CD4-positive, alpha-beta T cell (primary cell): ENCODE results near the gene MCC. TPM values are rescaled to one million over a fixed set of nuclear protein-coding genes. Genes with fewer than 3 reads are reported as not detected.

Source experiments
- ATAC-seq: fragments of 200-7000 bp; cut with Tn5 transposase; one replicate; pipeline ENCODE4 v1.10.0; 2022; ENCODE audit warnings: mild to moderate bottlenecking; ENCODE audit not compliant: poor library complexity
- CTCF ChIA-PET: fragments of 350-600 bp; sonication (Branson Sonifier 250); formaldehyde crosslinking; loops from one replicate; lab custom pipeline; 2021; ENCODE audit warnings: antibody characterized with exemption, inconsistent platforms; lab: Charles Lee
- POLR2A ChIA-PET: fragments of 350-600 bp; sonication (Branson Sonifier 250); formaldehyde crosslinking; loops from one replicate; lab custom pipeline; 2021; ENCODE audit warnings: antibody characterized with exemption, inconsistent platforms; lab: Charles Lee
- DNase-seq, 14 experiments: peaks; one replicate each; pipeline ENCODE4 v3.0.0-alpha.2; 2013 to 2020; ENCODE audit warnings: mixed read lengths in 2 of 14
- H3K27ac ChIP-seq, 2 donors: one replicate each; pipeline versions ENCODE4 v1.5.1 to v1.7.0; 2013; ENCODE audit warnings: low read length in 2 of 2, low read depth in 1 of 2, mild to moderate bottlenecking in 1 of 2
- H3K27me3 ChIP-seq, 2 experiments: 1 replicate in 1 of 2; 2 replicates in 1 of 2; pipeline versions ENCODE4 v1.6.1 to v1.7.0; 2013; ENCODE audit warnings: low read length in 2 of 2, control low read depth in 1 of 2, mild to moderate bottlenecking in 1 of 2, moderate library complexity in 1 of 2; ENCODE audit not compliant: insufficient read depth in 2 of 2, control insufficient read depth in 1 of 2
- H3K36me3 ChIP-seq: one replicate; pipeline ENCODE4 v1.6.1; 2013; ENCODE audit warnings: low read length, control low read depth; ENCODE audit not compliant: insufficient read depth
- H3K4me1 ChIP-seq: one replicate; pipeline ENCODE4 v1.6.1; 2013; ENCODE audit warnings: low read length, control low read depth; ENCODE audit not compliant: insufficient read depth
- H3K4me3 ChIP-seq: one replicate; pipeline ENCODE4 v1.5.1; 2013; ENCODE audit warnings: mild to moderate bottlenecking, low read length, moderate library complexity
- H3K9me3 ChIP-seq, 2 experiments: 1 replicate in 1 of 2; 2 replicates in 1 of 2; pipeline versions ENCODE4 v1.6.1 to v1.7.0; 2013; ENCODE audit warnings: low read length in 2 of 2, mild to moderate bottlenecking in 2 of 2, control low read depth in 1 of 2, moderate library complexity in 1 of 2; ENCODE audit not compliant: control insufficient read depth in 1 of 2, insufficient read depth in 1 of 2
- H3K27ac Mint-ChIP-seq: one replicate; pipeline ENCODE4 v1.8.0; 2020; ENCODE audit warnings: mixed read lengths
- H3K27me3 Mint-ChIP-seq: one replicate; pipeline ENCODE4 v1.8.0; 2021; ENCODE audit warnings: mixed read lengths
- H3K36me3 Mint-ChIP-seq: one replicate; pipeline ENCODE4 v1.8.0; 2021; ENCODE audit warnings: low read depth, mixed read lengths
- H3K4me1 Mint-ChIP-seq: one replicate; pipeline ENCODE4 v1.8.0; 2021; ENCODE audit warnings: low read depth, mixed read lengths
- H3K4me3 Mint-ChIP-seq: one replicate; pipeline ENCODE4 v1.8.0; 2020; ENCODE audit warnings: mild to moderate bottlenecking, mixed read lengths
- H3K9me3 Mint-ChIP-seq: one replicate; pipeline ENCODE4 v1.8.0; 2020; ENCODE audit warnings: mixed read lengths
- CTCF ChIP-seq: fragments of 200-600 bp; IDR thresholded peaks from one replicate; pipeline ENCODE4 v1.8.0; 2022; ENCODE audit warnings: antibody characterized with exemption, mild to moderate bottlenecking
- intact Hi-C, 2 experiments: fragments of 100-400 bp; cut with DNase I in 1 of 2; cut with micrococcal nuclease in 1 of 2; formaldehyde crosslinking; loops; one replicate each; pipeline versions ENCODE4 v1.15.1 to v1.9.0; 2023 to 2025; cut with DNase I, micrococcal nuclease
- total RNA-seq, 174 experiments: library from RNA in 2 of 174; stranded (reverse) in 2 of 174; gene quantifications; one replicate each; pipeline ENCODE4 v1.2.3 and lab custom pipeline; 2021 to 2026

MCC gene
- total RNA-seq, 2 experiments from 2014 or later = 3.2 to 3.3 TPM

GRCh38 chr5:113070901-113071300 lies 417.4 kb downstream of the MCC start:
- Histone ChIP-seq H3K4me3 (no peak overlapping the region), H3K9me3 (peaks cover 0 to 8% of the 10 kb centered on the region in 2 experiments), H3K27me3 (no peaks in the 10 kb centered on the region), H3K4me1 (peaks cover 30% of the 10 kb centered on the region), H3K27ac (no peak overlapping the region), H3K36me3 (no peaks in the 10 kb centered on the region)
- ChIA-PET POLR2A (interaction anchor here (1.0 kb wide), 1 partner anchor 47 kb away, joined by 4 read pairs; no protein-coding TSS in a partner anchor), CTCF (interaction anchor here (1.1 kb wide), 1 partner anchor 75 kb away, joined by 3 read pairs; no protein-coding TSS in a partner anchor)
- H3K36me3 Mint-ChIP-seq = peaks cover 4% of the 10 kb centered on the region
- DNase-seq = no peak
- intact Hi-C loops = no loop called here
- H3K27me3 Mint-ChIP-seq = no peaks in the 10 kb centered on the region
- H3K4me1 Mint-ChIP-seq = peaks cover 28% of the 10 kb centered on the region
- ATAC-seq = no peak
- no peak overlapping the region for H3K27ac Mint-ChIP-seq
- TF ChIP-seq CTCF = no peak
- no peak overlapping the region for H3K4me3 Mint-ChIP-seq
- no peaks in the 10 kb centered on the region for H3K9me3 Mint-ChIP-seq

GRCh38 chr5:113068559-113068958 lies 419.7 kb downstream of the MCC start:
- ATAC-seq = no peak
- Mint-ChIP-seq H3K27ac (no peak overlapping the region), H3K9me3 (no peaks in the 10 kb centered on the region), H3K36me3 (no peaks in the 10 kb centered on the region), H3K4me3 (no peak overlapping the region), H3K27me3 (no peaks in the 10 kb centered on the region), H3K4me1 (peaks cover 24% of the 10 kb centered on the region)
- Histone ChIP-seq H3K4me1 (peaks cover 24% of the 10 kb centered on the region), H3K27ac (no peak overlapping the region), H3K4me3 (no peak overlapping the region), H3K36me3 (no peaks in the 10 kb centered on the region), H3K27me3 (no peaks in the 10 kb centered on the region), H3K9me3 (peaks cover 0 to 3% of the 10 kb centered on the region in 2 experiments)
- no peak for DNase-seq
- ChIA-PET CTCF (no interaction called here), POLR2A (no interaction called here)
- intact Hi-C loops = no loop called here
- TF ChIP-seq CTCF = no peak

- H3K36me3 Mint-ChIP-seq = no peaks in the 10 kb centered on the region
- Histone ChIP-seq H3K4me1 (peaks cover 25% of the 10 kb centered on the region), H3K4me3 (no peak overlapping the region), H3K9me3 (peaks cover 0 to 3% of the 10 kb centered on the region in 2 experiments), H3K27me3 (no peaks in the 10 kb centered on the region), H3K36me3 (no peaks in the 10 kb centered on the region), H3K27ac (no peak overlapping the region)
- no peak for TF ChIP-seq CTCF
- DNase-seq (no peak), ATAC-seq (no peak)
- no peaks in the 10 kb centered on the region for H3K27me3 Mint-ChIP-seq
- no peak overlapping the region for H3K27ac Mint-ChIP-seq
- intact Hi-C loops = no loop called here
- ChIA-PET POLR2A (no interaction called here), CTCF (no interaction called here)
- H3K4me1 Mint-ChIP-seq = peaks cover 24% of the 10 kb centered on the region
- no peaks in the 10 kb centered on the region for H3K9me3 Mint-ChIP-seq
- H3K4me3 Mint-ChIP-seq = no peak overlapping the region
Observed at GRCh38 chr5:113067635-113068344, 420.5 kb downstream of the MCC start.
